ENCODE measurements around the gene MAN1A1. TPM values are rescaled to one million over a fixed set of nuclear protein-coding genes. Genes with fewer than 3 reads are reported as not detected.

Gene MAN1A1
- total and polyA plus RNA-seq, 4 donors = 68.2 to 209 (median 148) TPM

- H3K9me3 ChIP-seq (ENCODE audit: control insufficient read depth in 4 of 4, low read length in 3 of 4) = no peaks in the 10 kb centered on the region
- no peaks in the 10 kb centered on the region for H3K27me3 ChIP-seq (ENCODE audit: control insufficient read depth in 4 of 4, insufficient read depth in 4 of 4, low read length in 3 of 4)
- no peak overlapping the region for H3K9ac ChIP-seq (ENCODE audit: low read depth in 1 of 2, low read length in 2 of 2)
- 80% methylated on average over 7 of the region's 7 CpGs for WGBS
- DNase-seq (ENCODE audit: low spot score) = no peak
- peaks cover 0 to 1% (median 0%) of the 10 kb centered on the region in 4 donors for H3K4me1 ChIP-seq (ENCODE audit: control insufficient read depth in 4 of 4, insufficient read depth in 4 of 4, low read length in 3 of 4)
- H3K4me3 ChIP-seq (ENCODE audit: low read depth in 1 of 3, low read length in 3 of 3) = no peak overlapping the region
- no peaks in the 10 kb centered on the region for H3K36me3 ChIP-seq (ENCODE audit: control insufficient read depth in 4 of 4, insufficient read depth in 3 of 4, low read depth in 1 of 4, low read length in 3 of 4)
- TF ChIP-seq FOXA2 (IDR thresholded peaks at IDR 0.05) (no peak), TAF1 (conservative IDR thresholded peaks at IDR 0.05) (no peak), ZBTB33 (IDR thresholded peaks at IDR 0.05) (no peak), JUND (IDR thresholded peaks at IDR 0.05) (no peak), FOXA1 (IDR thresholded peaks at IDR 0.05) (no peak), SP1 (IDR thresholded peaks at IDR 0.05) (no peak), EGR1 (IDR thresholded peaks at IDR 0.05; ENCODE audit: low read depth in 2 of 2) (no peak), RXRA (IDR thresholded peaks at IDR 0.05) (no peak), ATF3 (IDR thresholded peaks at IDR 0.05) (no peak), CTCF (IDR thresholded peaks at IDR 0.05; ENCODE audit: low read depth, low read length, missing input control) (no peak), HNF4G (IDR thresholded peaks at IDR 0.05) (no peak), GABPA (IDR thresholded peaks at IDR 0.05 in 1 of 2, conservative IDR thresholded peaks at IDR 0.05 in 1 of 2) (no peak), HNF4A (conservative IDR thresholded peaks at IDR 0.05) (no peak), REST (IDR thresholded peaks at IDR 0.05) (no peak), MAX (IDR thresholded peaks at IDR 0.05) (no peak), RAD21 (IDR thresholded peaks at IDR 0.05) (no peak), NR2F2 (IDR thresholded peaks at IDR 0.05) (no peak), YY1 (IDR thresholded peaks at IDR 0.05) (no peak)
- no peak overlapping the region for H3K27ac ChIP-seq (ENCODE audit: low read depth in 1 of 2, low read length in 2 of 2)
These were observed 210.5 kb downstream of the MAN1A1 start for GRCh38 chr6:119138906-119139541.

Data from liver (tissue), 9 donors.